ENCODE results near the gene NPLOC4. TPM values are rescaled to one million over a fixed set of nuclear protein-coding genes. Genes with fewer than 3 reads are reported as not detected.

The NPLOC4 gene
- total and polyA plus RNA-seq, 9 of the 15 experiments (the other 6 are each of a cell fraction or from before 2014, with no cell fraction given), result 1.5 to 116 (median 64.5) TPM

DNA sequence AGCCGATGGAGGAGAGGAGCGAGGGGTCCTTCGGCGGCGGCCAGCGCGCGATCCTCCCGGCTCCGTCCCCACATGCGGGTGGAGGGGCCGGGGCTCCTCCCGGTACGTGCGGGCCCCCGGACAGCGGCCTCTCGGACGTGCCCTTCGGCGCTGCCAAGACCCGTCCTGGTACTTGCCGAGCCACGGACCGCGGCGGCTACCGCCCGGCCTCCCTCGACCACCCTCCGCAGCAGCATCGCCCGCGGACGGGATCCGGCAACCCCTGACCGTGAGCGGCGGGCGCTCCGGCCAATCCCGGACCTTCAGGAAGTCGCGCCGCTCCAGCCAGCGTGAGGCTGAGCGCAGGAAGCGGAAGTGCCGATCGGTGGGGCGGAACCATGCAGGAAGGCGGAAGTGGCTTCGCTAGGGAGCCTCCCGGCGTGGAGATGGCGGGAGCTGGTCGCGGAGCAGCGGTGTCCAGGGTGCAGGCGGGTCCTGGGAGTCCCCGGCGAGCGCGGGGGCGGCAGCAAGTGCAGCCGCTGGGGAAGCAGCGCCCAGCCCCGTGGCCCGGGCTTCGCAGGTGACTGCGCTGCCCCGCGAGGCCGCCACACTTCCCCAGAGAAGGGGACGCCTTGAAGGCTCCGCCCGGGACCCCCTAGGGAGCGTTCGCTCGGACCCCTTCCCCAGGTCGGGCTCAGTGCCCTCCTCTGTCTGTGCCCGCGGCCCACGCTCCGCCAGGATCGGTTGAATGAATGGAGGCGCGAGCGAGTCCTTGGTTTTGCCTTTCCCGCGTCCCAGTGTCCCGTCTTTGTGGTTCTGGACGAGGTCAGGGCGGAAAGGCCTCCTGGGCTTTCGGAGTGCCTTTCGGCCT, 29.7 kb upstream of the NPLOC4 start, which contains the start of the genes CCDC137 and OXLD1 (continued):
- TF ChIP-seq, protein P1, sequence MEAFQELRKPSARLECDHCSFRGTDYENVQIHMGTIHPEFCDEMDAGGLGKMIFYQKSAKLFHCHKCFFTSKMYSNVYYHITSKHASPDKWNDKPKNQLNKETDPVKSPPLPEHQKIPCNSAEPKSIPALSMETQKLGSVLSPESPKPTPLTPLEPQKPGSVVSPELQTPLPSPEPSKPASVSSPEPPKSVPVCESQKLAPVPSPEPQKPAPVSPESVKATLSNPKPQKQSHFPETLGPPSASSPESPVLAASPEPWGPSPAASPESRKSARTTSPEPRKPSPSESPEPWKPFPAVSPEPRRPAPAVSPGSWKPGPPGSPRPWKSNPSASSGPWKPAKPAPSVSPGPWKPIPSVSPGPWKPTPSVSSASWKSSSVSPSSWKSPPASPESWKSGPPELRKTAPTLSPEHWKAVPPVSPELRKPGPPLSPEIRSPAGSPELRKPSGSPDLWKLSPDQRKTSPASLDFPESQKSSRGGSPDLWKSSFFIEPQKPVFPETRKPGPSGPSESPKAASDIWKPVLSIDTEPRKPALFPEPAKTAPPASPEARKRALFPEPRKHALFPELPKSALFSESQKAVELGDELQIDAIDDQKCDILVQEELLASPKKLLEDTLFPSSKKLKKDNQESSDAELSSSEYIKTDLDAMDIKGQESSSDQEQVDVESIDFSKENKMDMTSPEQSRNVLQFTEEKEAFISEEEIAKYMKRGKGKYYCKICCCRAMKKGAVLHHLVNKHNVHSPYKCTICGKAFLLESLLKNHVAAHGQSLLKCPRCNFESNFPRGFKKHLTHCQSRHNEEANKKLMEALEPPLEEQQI (IDR thresholded peaks at IDR 0.05), result no peak
- TF ChIP-seq, protein P2, sequence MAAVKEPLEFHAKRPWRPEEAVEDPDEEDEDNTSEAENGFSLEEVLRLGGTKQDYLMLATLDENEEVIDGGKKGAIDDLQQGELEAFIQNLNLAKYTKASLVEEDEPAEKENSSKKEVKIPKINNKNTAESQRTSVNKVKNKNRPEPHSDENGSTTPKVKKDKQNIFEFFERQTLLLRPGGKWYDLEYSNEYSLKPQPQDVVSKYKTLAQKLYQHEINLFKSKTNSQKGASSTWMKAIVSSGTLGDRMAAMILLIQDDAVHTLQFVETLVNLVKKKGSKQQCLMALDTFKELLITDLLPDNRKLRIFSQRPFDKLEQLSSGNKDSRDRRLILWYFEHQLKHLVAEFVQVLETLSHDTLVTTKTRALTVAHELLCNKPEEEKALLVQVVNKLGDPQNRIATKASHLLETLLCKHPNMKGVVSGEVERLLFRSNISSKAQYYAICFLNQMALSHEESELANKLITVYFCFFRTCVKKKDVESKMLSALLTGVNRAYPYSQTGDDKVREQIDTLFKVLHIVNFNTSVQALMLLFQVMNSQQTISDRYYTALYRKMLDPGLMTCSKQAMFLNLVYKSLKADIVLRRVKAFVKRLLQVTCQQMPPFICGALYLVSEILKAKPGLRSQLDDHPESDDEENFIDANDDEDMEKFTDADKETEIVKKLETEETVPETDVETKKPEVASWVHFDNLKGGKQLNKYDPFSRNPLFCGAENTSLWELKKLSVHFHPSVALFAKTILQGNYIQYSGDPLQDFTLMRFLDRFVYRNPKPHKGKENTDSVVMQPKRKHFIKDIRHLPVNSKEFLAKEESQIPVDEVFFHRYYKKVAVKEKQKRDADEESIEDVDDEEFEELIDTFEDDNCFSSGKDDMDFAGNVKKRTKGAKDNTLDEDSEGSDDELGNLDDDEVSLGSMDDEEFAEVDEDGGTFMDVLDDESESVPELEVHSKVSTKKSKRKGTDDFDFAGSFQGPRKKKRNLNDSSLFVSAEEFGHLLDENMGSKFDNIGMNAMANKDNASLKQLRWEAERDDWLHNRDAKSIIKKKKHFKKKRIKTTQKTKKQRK (IDR thresholded peaks at IDR 0.05; ENCODE audit: borderline replicate concordance, low read depth, low read length), result peak; percentile 49; the same call in 1 of the 2 replicates
- TF ChIP-seq ZBTB8A (IDR thresholded peaks at IDR 0.05; ENCODE audit: partially characterized antibody), result no peak
- TF ChIP-seq, protein P3, sequence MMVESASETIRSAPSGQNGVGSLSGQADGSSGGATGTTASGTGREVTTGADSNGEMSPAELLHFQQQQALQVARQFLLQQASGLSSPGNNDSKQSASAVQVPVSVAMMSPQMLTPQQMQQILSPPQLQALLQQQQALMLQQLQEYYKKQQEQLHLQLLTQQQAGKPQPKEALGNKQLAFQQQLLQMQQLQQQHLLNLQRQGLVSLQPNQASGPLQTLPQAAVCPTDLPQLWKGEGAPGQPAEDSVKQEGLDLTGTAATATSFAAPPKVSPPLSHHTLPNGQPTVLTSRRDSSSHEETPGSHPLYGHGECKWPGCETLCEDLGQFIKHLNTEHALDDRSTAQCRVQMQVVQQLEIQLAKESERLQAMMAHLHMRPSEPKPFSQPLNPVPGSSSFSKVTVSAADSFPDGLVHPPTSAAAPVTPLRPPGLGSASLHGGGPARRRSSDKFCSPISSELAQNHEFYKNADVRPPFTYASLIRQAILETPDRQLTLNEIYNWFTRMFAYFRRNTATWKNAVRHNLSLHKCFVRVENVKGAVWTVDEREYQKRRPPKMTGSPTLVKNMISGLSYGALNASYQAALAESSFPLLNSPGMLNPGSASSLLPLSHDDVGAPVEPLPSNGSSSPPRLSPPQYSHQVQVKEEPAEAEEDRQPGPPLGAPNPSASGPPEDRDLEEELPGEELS (CRISPR knock-in tag; IDR thresholded peaks at IDR 0.05; ENCODE audit: borderline replicate concordance), result no peak; the same call in 1 of the 2 replicates
- TF ChIP-seq ZBTB34 (CRISPR knock-in tag; IDR thresholded peaks at IDR 0.05), result no peak
- TF ChIP-seq CREB5 (CRISPR knock-in tag; IDR thresholded peaks at IDR 0.05), result no peak
- TF ChIP-seq NR0B1 (IDR thresholded peaks at IDR 0.05; ENCODE audit: partially characterized antibody), result no peak
- TF ChIP-seq ZSCAN32 (CRISPR knock-in tag; IDR thresholded peaks at IDR 0.05), result no peak
- TF ChIP-seq, protein P4, sequence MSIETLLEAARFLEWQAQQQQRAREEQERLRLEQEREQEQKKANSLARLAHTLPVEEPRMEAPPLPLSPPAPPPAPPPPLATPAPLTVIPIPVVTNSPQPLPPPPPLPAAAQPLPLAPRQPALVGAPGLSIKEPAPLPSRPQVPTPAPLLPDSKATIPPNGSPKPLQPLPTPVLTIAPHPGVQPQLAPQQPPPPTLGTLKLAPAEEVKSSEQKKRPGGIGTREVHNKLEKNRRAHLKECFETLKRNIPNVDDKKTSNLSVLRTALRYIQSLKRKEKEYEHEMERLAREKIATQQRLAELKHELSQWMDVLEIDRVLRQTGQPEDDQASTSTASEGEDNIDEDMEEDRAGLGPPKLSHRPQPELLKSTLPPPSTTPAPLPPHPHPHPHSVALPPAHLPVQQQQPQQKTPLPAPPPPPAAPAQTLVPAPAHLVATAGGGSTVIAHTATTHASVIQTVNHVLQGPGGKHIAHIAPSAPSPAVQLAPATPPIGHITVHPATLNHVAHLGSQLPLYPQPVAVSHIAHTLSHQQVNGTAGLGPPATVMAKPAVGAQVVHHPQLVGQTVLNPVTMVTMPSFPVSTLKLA (conservative IDR thresholded peaks at IDR 0.05), result peak; percentile 68 to 87
- no peak for TF ChIP-seq ZNF830 (CRISPR knock-in tag; IDR thresholded peaks at IDR 0.05)

Data from K562 (cell line).